SK-N-SH (cell line): Measurements from ENCODE around the gene CYP46A1. TPM values are rescaled to one million over a fixed set of nuclear protein-coding genes. Genes with fewer than 3 reads are reported as not detected.

Experiments
- CTCF ChIA-PET: fragments of 300-600, 350-600 bp; formaldehyde crosslinking; extraction: SDS; loops from one replicate; lab custom pipeline; 2021; lab: Yijun Ruan, JAX
- POLR2A ChIA-PET: fragments of 350-600 bp; sonication (Branson Sonifier 250); formaldehyde crosslinking; extraction: SDS; loops from one replicate; lab custom pipeline; 2020; ENCODE audit warnings: antibody characterized with exemption, inconsistent platforms; lab: Yijun Ruan, JAX
- DNase-seq: peaks from one replicate; pipeline ENCODE4 v3.0.0; 2012
- H2AFZ ChIP-seq: fragments of 200-600 bp; sonication (generic); 2 replicates; pipeline ENCODE4 v1.8.1; 2016; ENCODE audit warnings: antibody characterized with exemption, mild to moderate bottlenecking, low read depth
- H3F3A ChIP-seq: fragments of 200-600 bp; sonication (generic); replicated peaks from 2 replicates; pipeline ENCODE3; 2016; ENCODE audit warnings: antibody characterized with exemption, mild to moderate bottlenecking; ENCODE audit not compliant: insufficient read depth
- H3K27ac ChIP-seq, 2 experiments: fragments of 200-500 bp in 1 of 2; fragments of 200-600 bp in 1 of 2; sonication (Bioruptor generic) in 1 of 2; sonication (generic), shearing (Covaris generic) in 1 of 2; 2 replicates each; pipeline versions ENCODE4 v1.5.1 to v1.6.1; 2014 to 2016; ENCODE audit warnings: low read depth in 2 of 2, inconsistent platforms in 1 of 2, low read length in 1 of 2, mild to moderate bottlenecking in 1 of 2, mixed read lengths in 1 of 2
- H3K27me3 ChIP-seq: fragments of 200-600 bp; sonication (generic), shearing (Covaris generic); 2 replicates; pipeline ENCODE4 v1.6.1; 2016; ENCODE audit warnings: mixed run types; ENCODE audit not compliant: insufficient read depth
- H3K36me3 ChIP-seq, 2 experiments: fragments of 200-500 bp in 1 of 2; fragments of 200-600 bp in 1 of 2; sonication (Bioruptor generic) in 1 of 2; sonication (generic) in 1 of 2; replicated peaks in 1 of 2; 2 replicates each; pipeline versions ENCODE3 to v1.5.1; 2014 to 2016; ENCODE audit warnings: low read length in 1 of 2, mild to moderate bottlenecking in 1 of 2; ENCODE audit not compliant: insufficient read depth in 2 of 2, control insufficient read depth in 1 of 2
- H3K4me1 ChIP-seq, 2 experiments: fragments of 200-500 bp in 1 of 2; fragments of 200-600 bp in 1 of 2; sonication (Bioruptor generic) in 1 of 2; sonication (generic), shearing (Covaris generic) in 1 of 2; 2 replicates each; pipeline versions ENCODE4 v1.5.1 to v1.6.1; 2014 to 2016; ENCODE audit warnings: low read depth in 1 of 2, low read length in 1 of 2, mixed run types in 1 of 2; ENCODE audit not compliant: insufficient read depth in 2 of 2, control insufficient read depth in 1 of 2
- H3K4me2 ChIP-seq: fragments of 200-600 bp; sonication (generic), shearing (Covaris generic); 2 replicates; pipeline ENCODE4 v1.6.1; 2017; ENCODE audit warnings: mixed run types
- H3K4me3 ChIP-seq, 2 experiments: fragments of 200-500 bp in 1 of 2; fragments of 200-600 bp in 1 of 2; sonication (Bioruptor generic) in 1 of 2; sonication (generic), shearing (Covaris generic) in 1 of 2; 2 replicates each; pipeline versions ENCODE4 v1.5.1 to v1.8.1; 2014 to 2016; ENCODE audit warnings: low read depth in 2 of 2, inconsistent platforms in 1 of 2, low read length in 1 of 2, mild to moderate bottlenecking in 1 of 2, mixed read lengths in 1 of 2, moderate library complexity in 1 of 2
- H3K79me2 ChIP-seq: fragments of 200-600 bp; sonication (generic); 2 replicates; pipeline ENCODE4 v1.8.1; 2017; ENCODE audit warnings: mild to moderate bottlenecking; ENCODE audit not compliant: insufficient read depth
- H3K9ac ChIP-seq: fragments of 200-600 bp; sonication (generic); 2 replicates; pipeline ENCODE4 v1.6.1; 2017; ENCODE audit warnings: mixed run types
- H3K9me2 ChIP-seq: fragments of 200-600 bp; sonication (generic); 2 replicates; pipeline ENCODE4 v1.6.1; 2017; ENCODE audit warnings: mixed run types
- H3K9me3 ChIP-seq: fragments of 200-600 bp; sonication (generic); 2 replicates; pipeline ENCODE4 v1.6.1; 2017; ENCODE audit warnings: mixed run types, mild to moderate bottlenecking, moderate library complexity
- H4K20me1 ChIP-seq: fragments of 200-600 bp; sonication (generic); 2 replicates; pipeline ENCODE4 v1.6.1; 2017; ENCODE audit warnings: mild to moderate bottlenecking, mixed run types; ENCODE audit not compliant: insufficient read depth
- ELF1 ChIP-seq: IDR thresholded peaks from 2 replicates; pipeline ENCODE4 v1.4.0; 2012
- FOXJ3 ChIP-seq: sonication (generic); formaldehyde crosslinking; IDR thresholded peaks from 2 replicates; pipeline ENCODE4 v1.5.1; 2020; ENCODE audit warnings: mild to moderate bottlenecking, missing genetic modification reagents
- FOXM1 ChIP-seq: IDR thresholded peaks from 2 replicates; pipeline ENCODE4 v1.4.0; 2012; ENCODE audit warnings: low read depth, mild to moderate bottlenecking
- GATA2 ChIP-seq: sonication (generic); formaldehyde crosslinking; IDR thresholded peaks from 2 replicates; pipeline ENCODE4 v1.5.0; 2020; ENCODE audit warnings: mild to moderate bottlenecking, missing genetic modification reagents
- MAX ChIP-seq: IDR thresholded peaks from 2 replicates; pipeline ENCODE4 v1.4.0; 2012; ENCODE audit warnings: low read depth
- NRF1 ChIP-seq: IDR thresholded peaks from 2 replicates; pipeline ENCODE4 v1.6.1; 2012; ENCODE audit warnings: low read depth, mild to moderate bottlenecking, low read length
- REST ChIP-seq: IDR thresholded peaks from 2 replicates; pipeline ENCODE4 v1.6.1; 2012; ENCODE audit warnings: mild to moderate bottlenecking, low read depth, low read length, moderate library complexity
- RXRA ChIP-seq: IDR thresholded peaks from 2 replicates; pipeline ENCODE4 v1.4.0; 2012; ENCODE audit warnings: low read depth, mild to moderate bottlenecking, borderline replicate concordance
- SMC3 ChIP-seq: IDR thresholded peaks from 2 replicates; pipeline ENCODE4 v1.6.1; 2012; ENCODE audit warnings: low read depth, low read length, improper control_type of control experiment
- USF1 ChIP-seq: IDR thresholded peaks from 2 replicates; pipeline ENCODE4 v1.4.0; 2012; ENCODE audit warnings: low read depth, borderline replicate concordance
- YY1 ChIP-seq: IDR thresholded peaks from 2 replicates; pipeline ENCODE4 v1.4.0; 2012; ENCODE audit warnings: low read depth, mild to moderate bottlenecking
- ZBTB33 ChIP-seq: IDR thresholded peaks from 2 replicates; pipeline ENCODE4 v1.4.0; 2012; ENCODE audit warnings: low read depth, borderline replicate concordance
- WGBS: methylation state at CpG from one replicate; pipeline ENCODE4 v1.1.6; 2017; ENCODE audit warnings: low lambda C conversion rate; 5-methylcytosine and 5-hydroxymethylcytosine counted together
- polyA plus RNA-seq, 3 experiments: library from polyadenylated mRNA; depleted of rRNA; stranded (reverse); fragments of >200 nt; gene quantifications; 2 replicates each; pipeline ENCODE4 v1.2.3, GENCODE V29; 2012
- TF ChIP-seq, protein P1 (sequence below): fragments of 200-600 bp; sonication (generic); IDR thresholded peaks from 2 replicates; pipeline ENCODE4 v1.6.1; 2017; ENCODE audit warnings: antibody characterized with exemption, mild to moderate bottlenecking, moderate library complexity

Gene CYP46A1
- polyA plus RNA-seq, 1 of the 3 experiments (the other 2 are of a cell fraction) = 0.30 TPM

GRCh38 chr14:99678198-99678597 lies 5.9 kb upstream of the CYP46A1 start:
- ChIA-PET CTCF (interaction anchor here (1.3 to 2.5 kb wide), 3 partner anchors 10 to 207 kb away, joined by 7 to 20 read pairs (median 7); no protein-coding TSS in a partner anchor), POLR2A (no interaction called here)
- Histone ChIP-seq H3K9ac (no peak overlapping the region), H3K4me2 (no peak overlapping the region), H2AFZ (no peak overlapping the region), H4K20me1 (no peaks in the 10 kb centered on the region), H3F3A (no peaks in the 10 kb centered on the region), H3K4me1 (peaks cover 0 to 9% of the 10 kb centered on the region in 2 experiments; a peak in 1 of 4 replicates), H3K4me3 (no peak overlapping the region; a peak in 1 of 4 replicates), H3K27ac (no peak overlapping the region), H3K9me2 (no peaks in the 10 kb centered on the region), H3K79me2 (no peaks in the 10 kb centered on the region), H3K36me3 (no peaks in the 10 kb centered on the region), H3K9me3 (no peaks in the 10 kb centered on the region), H3K27me3 (0 out of 2 replicates have a peak, but pooled peaks cover 7% of the 10 kb centered on the region)
- WGBS = 73% methylated on average over 6 of the region's 6 CpGs
- TF ChIP-seq, protein P1, sequence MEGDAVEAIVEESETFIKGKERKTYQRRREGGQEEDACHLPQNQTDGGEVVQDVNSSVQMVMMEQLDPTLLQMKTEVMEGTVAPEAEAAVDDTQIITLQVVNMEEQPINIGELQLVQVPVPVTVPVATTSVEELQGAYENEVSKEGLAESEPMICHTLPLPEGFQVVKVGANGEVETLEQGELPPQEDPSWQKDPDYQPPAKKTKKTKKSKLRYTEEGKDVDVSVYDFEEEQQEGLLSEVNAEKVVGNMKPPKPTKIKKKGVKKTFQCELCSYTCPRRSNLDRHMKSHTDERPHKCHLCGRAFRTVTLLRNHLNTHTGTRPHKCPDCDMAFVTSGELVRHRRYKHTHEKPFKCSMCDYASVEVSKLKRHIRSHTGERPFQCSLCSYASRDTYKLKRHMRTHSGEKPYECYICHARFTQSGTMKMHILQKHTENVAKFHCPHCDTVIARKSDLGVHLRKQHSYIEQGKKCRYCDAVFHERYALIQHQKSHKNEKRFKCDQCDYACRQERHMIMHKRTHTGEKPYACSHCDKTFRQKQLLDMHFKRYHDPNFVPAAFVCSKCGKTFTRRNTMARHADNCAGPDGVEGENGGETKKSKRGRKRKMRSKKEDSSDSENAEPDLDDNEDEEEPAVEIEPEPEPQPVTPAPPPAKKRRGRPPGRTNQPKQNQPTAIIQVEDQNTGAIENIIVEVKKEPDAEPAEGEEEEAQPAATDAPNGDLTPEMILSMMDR = no peak
- no peak for TF ChIP-seq RXRA
- no peak for TF ChIP-seq FOXM1
- TF ChIP-seq ELF1 = no peak
- no peak for TF ChIP-seq REST
- no peak for TF ChIP-seq USF1
- no peak for TF ChIP-seq GATA2 (CRISPR knock-in tag)
- no peak for TF ChIP-seq SMC3
- no peak for TF ChIP-seq YY1
- TF ChIP-seq MAX = no peak
- DNase-seq = no peak

DNA sequence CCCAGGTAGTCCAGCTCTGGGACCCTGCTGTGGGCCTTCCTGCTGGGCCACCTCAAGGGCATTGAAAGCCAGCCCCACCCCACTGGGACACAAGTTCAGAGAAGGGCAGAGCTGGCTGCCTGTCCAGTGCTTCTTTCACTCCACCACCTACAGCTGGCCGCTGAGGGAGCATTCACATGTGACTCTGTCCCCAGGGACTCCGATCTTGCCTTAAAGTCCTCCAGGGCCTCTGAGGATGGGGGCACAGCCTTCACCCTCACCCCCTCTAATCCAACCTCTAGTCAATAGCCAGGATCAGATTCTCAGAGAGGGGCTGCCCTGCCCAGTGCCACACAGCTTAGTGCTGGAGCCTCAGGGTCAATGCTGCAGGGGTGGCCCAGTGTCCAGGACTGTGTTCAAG lies 5.0 kb upstream of the CYP46A1 start:
- H3K9me2 ChIP-seq = no peaks in the 10 kb centered on the region
- DNase-seq = no peak
- no peaks in the 10 kb centered on the region for H3K9me3 ChIP-seq

More for the DNA sequence above, 5.0 kb upstream of the CYP46A1 start:
- WGBS = no CpG with 5 or more reads among the region's 2 CpGs
- peaks cover 0 to 10% of the 10 kb centered on the region in 2 experiments; a peak in 1 of 4 replicates for H3K4me1 ChIP-seq
- H3K27ac ChIP-seq = no peak overlapping the region
- H2AFZ ChIP-seq = no peak overlapping the region
- H4K20me1 ChIP-seq = no peaks in the 10 kb centered on the region
- no peaks in the 10 kb centered on the region for H3K79me2 ChIP-seq
- H3K36me3 ChIP-seq = no peaks in the 10 kb centered on the region
- TF ChIP-seq GATA2 (CRISPR knock-in tag) (no peak), FOXJ3 (CRISPR knock-in tag) (no peak), ZBTB33 (no peak), NRF1 (no peak)
- 0 out of 2 replicates have a peak, but pooled peaks cover 7% of the 10 kb centered on the region for H3K27me3 ChIP-seq
- H3K4me2 ChIP-seq = no peak overlapping the region
- H3K9ac ChIP-seq = no peak overlapping the region
- H3K4me3 ChIP-seq = no peak overlapping the region
- ChIA-PET POLR2A (no interaction called here), CTCF (interaction anchor here (0.6 to 4.7 kb wide), 6 partner anchors 12 to 220 kb away, joined by 3 to 26 read pairs (median 6); no protein-coding TSS in a partner anchor)
- H3F3A ChIP-seq = no peaks in the 10 kb centered on the region
